ENCODE measurements around the gene LY6G5C. TPM values are rescaled to one million over a fixed set of nuclear protein-coding genes. Genes with fewer than 3 reads are reported as not detected.

The LY6G5C gene
- total and polyA plus RNA-seq, 9 of the 15 experiments (the other 6 are each of a cell fraction or from before 2014, with no cell fraction given), result 0.10 to 0.67 (median 0.46) TPM; not detected in 4

DNA sequence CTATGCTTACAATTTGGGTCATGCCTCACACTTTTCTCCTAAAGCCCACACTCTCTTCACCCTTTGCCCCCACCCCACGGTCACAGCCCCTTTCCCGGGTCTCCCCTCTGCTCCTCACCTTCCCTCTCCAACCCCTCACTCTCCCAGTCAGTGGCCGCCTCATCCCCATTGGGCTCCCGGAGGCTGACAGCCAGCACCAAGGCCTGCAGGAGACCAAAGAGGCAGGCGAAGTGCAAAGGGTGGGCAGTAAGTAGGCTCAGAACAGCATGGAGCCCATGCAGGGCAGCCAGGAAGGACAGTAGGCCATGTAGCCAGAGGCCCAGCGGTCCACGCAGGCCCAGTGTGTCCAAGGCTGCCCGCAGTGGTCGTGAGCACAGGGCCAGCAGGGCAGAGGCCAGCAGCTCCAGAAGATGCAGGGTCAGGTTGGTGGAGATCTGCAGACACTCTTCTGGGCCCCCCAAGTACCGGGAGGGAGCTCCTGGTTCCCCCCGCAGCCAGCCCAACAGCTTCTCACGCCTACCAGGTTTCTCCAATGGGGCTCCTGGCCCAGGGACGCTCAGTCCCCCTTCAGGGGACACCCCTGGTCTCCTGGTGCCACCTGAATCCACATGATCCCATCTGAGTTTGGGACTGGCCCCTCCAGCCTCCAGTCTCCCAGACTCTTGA lies 21.8 kb downstream of the LY6G5C start (continued):
- TF ChIP-seq, protein P1, sequence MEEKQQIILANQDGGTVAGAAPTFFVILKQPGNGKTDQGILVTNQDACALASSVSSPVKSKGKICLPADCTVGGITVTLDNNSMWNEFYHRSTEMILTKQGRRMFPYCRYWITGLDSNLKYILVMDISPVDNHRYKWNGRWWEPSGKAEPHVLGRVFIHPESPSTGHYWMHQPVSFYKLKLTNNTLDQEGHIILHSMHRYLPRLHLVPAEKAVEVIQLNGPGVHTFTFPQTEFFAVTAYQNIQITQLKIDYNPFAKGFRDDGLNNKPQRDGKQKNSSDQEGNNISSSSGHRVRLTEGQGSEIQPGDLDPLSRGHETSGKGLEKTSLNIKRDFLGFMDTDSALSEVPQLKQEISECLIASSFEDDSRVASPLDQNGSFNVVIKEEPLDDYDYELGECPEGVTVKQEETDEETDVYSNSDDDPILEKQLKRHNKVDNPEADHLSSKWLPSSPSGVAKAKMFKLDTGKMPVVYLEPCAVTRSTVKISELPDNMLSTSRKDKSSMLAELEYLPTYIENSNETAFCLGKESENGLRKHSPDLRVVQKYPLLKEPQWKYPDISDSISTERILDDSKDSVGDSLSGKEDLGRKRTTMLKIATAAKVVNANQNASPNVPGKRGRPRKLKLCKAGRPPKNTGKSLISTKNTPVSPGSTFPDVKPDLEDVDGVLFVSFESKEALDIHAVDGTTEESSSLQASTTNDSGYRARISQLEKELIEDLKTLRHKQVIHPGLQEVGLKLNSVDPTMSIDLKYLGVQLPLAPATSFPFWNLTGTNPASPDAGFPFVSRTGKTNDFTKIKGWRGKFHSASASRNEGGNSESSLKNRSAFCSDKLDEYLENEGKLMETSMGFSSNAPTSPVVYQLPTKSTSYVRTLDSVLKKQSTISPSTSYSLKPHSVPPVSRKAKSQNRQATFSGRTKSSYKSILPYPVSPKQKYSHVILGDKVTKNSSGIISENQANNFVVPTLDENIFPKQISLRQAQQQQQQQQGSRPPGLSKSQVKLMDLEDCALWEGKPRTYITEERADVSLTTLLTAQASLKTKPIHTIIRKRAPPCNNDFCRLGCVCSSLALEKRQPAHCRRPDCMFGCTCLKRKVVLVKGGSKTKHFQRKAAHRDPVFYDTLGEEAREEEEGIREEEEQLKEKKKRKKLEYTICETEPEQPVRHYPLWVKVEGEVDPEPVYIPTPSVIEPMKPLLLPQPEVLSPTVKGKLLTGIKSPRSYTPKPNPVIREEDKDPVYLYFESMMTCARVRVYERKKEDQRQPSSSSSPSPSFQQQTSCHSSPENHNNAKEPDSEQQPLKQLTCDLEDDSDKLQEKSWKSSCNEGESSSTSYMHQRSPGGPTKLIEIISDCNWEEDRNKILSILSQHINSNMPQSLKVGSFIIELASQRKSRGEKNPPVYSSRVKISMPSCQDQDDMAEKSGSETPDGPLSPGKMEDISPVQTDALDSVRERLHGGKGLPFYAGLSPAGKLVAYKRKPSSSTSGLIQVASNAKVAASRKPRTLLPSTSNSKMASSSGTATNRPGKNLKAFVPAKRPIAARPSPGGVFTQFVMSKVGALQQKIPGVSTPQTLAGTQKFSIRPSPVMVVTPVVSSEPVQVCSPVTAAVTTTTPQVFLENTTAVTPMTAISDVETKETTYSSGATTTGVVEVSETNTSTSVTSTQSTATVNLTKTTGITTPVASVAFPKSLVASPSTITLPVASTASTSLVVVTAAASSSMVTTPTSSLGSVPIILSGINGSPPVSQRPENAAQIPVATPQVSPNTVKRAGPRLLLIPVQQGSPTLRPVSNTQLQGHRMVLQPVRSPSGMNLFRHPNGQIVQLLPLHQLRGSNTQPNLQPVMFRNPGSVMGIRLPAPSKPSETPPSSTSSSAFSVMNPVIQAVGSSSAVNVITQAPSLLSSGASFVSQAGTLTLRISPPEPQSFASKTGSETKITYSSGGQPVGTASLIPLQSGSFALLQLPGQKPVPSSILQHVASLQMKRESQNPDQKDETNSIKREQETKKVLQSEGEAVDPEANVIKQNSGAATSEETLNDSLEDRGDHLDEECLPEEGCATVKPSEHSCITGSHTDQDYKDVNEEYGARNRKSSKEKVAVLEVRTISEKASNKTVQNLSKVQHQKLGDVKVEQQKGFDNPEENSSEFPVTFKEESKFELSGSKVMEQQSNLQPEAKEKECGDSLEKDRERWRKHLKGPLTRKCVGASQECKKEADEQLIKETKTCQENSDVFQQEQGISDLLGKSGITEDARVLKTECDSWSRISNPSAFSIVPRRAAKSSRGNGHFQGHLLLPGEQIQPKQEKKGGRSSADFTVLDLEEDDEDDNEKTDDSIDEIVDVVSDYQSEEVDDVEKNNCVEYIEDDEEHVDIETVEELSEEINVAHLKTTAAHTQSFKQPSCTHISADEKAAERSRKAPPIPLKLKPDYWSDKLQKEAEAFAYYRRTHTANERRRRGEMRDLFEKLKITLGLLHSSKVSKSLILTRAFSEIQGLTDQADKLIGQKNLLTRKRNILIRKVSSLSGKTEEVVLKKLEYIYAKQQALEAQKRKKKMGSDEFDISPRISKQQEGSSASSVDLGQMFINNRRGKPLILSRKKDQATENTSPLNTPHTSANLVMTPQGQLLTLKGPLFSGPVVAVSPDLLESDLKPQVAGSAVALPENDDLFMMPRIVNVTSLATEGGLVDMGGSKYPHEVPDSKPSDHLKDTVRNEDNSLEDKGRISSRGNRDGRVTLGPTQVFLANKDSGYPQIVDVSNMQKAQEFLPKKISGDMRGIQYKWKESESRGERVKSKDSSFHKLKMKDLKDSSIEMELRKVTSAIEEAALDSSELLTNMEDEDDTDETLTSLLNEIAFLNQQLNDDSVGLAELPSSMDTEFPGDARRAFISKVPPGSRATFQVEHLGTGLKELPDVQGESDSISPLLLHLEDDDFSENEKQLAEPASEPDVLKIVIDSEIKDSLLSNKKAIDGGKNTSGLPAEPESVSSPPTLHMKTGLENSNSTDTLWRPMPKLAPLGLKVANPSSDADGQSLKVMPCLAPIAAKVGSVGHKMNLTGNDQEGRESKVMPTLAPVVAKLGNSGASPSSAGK (IDR thresholded peaks at IDR 0.05), result no peak
- TF ChIP-seq TAF7 (tag; IDR thresholded peaks at IDR 0.05) (no peak), MXI1 (IDR thresholded peaks at IDR 0.05; ENCODE audit: low read depth, low read length) (no peak), MEF2A (IDR thresholded peaks at IDR 0.05; ENCODE audit: control insufficient read depth, low read depth, low read length) (no peak), PHF21A (IDR thresholded peaks at IDR 0.05; ENCODE audit: borderline replicate concordance, low read depth) (no peak), NFXL1 (CRISPR knock-in tag; IDR thresholded peaks at IDR 0.05) (no peak), POU5F1 (IDR thresholded peaks at IDR 0.05; ENCODE audit: borderline replicate concordance, low read depth, low read length, partially characterized antibody) (no peak), SMAD1 (IDR thresholded peaks at IDR 0.05; ENCODE audit: low read depth, low read length, partially characterized antibody) (no peak), ZBTB8A (IDR thresholded peaks at IDR 0.05; ENCODE audit: partially characterized antibody) (no peak), HMGN3 (IDR thresholded peaks at IDR 0.05; ENCODE audit: borderline replicate concordance, extremely low read depth, insufficient read length, low read depth, low read length) (no peak)
- TF ChIP-seq, protein P2, sequence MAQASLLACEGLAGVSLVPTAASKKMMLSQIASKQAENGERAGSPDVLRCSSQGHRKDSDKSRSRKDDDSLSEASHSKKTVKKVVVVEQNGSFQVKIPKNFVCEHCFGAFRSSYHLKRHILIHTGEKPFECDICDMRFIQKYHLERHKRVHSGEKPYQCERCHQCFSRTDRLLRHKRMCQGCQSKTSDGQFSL (CRISPR knock-in tag; IDR thresholded peaks at IDR 0.05), result no peak
- TF ChIP-seq, protein P2 (tag; IDR thresholded peaks at IDR 0.05), result no peak
- TF ChIP-seq, protein P3, sequence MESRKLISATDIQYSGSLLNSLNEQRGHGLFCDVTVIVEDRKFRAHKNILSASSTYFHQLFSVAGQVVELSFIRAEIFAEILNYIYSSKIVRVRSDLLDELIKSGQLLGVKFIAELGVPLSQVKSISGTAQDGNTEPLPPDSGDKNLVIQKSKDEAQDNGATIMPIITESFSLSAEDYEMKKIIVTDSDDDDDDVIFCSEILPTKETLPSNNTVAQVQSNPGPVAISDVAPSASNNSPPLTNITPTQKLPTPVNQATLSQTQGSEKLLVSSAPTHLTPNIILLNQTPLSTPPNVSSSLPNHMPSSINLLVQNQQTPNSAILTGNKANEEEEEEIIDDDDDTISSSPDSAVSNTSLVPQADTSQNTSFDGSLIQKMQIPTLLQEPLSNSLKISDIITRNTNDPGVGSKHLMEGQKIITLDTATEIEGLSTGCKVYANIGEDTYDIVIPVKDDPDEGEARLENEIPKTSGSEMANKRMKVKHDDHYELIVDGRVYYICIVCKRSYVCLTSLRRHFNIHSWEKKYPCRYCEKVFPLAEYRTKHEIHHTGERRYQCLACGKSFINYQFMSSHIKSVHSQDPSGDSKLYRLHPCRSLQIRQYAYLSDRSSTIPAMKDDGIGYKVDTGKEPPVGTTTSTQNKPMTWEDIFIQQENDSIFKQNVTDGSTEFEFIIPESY (CRISPR knock-in tag; IDR thresholded peaks at IDR 0.05), result 0 out of 2 replicates have a peak, but pooled peaks have one; percentile 2
